GM12873 (cell line): ENCODE results near the gene SPOPL.

Experiments
- CTCF ChIP-seq: IDR thresholded peaks from 2 replicates; pipeline ENCODE4 v1.5.1; 2012; ENCODE audit warnings: low read depth, mild to moderate bottlenecking, moderate library complexity, low read length, control low read depth; ENCODE audit not compliant: insufficient read depth; ENCODE audit errors: missing control alignments

Gene SPOPL

GRCh38 chr2:138516030-138516704 is 14.6 kb downstream of the SPOPL start:
- no peak for TF ChIP-seq CTCF

- no peak for TF ChIP-seq CTCF
Measured at GRCh38 chr2:138518860-138519259, 17.3 kb downstream of the SPOPL start.

- TF ChIP-seq CTCF = no peak
Measured at GRCh38 chr2:138521821-138522220, 20.3 kb downstream of the SPOPL start.

GRCh38 chr2:138522556-138522955 is 21.0 kb downstream of the SPOPL start:
- no peak for TF ChIP-seq CTCF

- TF ChIP-seq CTCF = no peak
Measured at GRCh38 chr2:138531913-138532312, 30.3 kb downstream of the SPOPL start.

GRCh38 chr2:138534791-138535190 is 33.2 kb downstream of the SPOPL start:
- no peak for TF ChIP-seq CTCF

- no peak for TF ChIP-seq CTCF
Measured at GRCh38 chr2:138536302-138536701, 34.7 kb downstream of the SPOPL start.
